Urothelium cell line (cell line): ENCODE data around the gene ZNF267.
A peak's percentile ranks its signal among the peaks of the same experiment; 100 is the strongest.
"Not testable (repeated sequence)": the region's sequence is repeated elsewhere in the genome, so short reads cannot be mapped to it uniquely, and the experiment has no call there.

Source experiments
- DNase-seq: peaks from one replicate; pipeline ENCODE4 v3.0.0; 2011; ENCODE audit warnings: low spot score, mixed read lengths
- FAIRE-seq: peaks from 2 replicates; lab custom pipeline; 2011; peaks lifted over from hg19 to GRCh38; lab: Jason Lieb, UNC

ZNF267 gene

GRCh38 chr16:31873556-31874365 is at the start of gene ZNF267:
Gene ZNF267, plus strand, starts transcription at chr16:31873807. Its CDS starts 160 bp downstream, at chr16:31873967.
- DNase-seq, result peak; percentile 87
- no peak for FAIRE-seq

GRCh38 chr16:31833047-31833446 is 40.6 kb upstream of the ZNF267 start:
- FAIRE-seq (no peak), DNase-seq (no peak)

GRCh38 chr16:31836396-31836795 is 37.2 kb upstream of the ZNF267 start:
- not testable (repeated sequence) for FAIRE-seq

GRCh38 chr16:31842864-31843263 is 30.7 kb upstream of the ZNF267 start:
- FAIRE-seq, result no peak
- DNase-seq, result no peak

More at GRCh38 chr16:31836396-31836795, 37.2 kb upstream of the ZNF267 start:
- DNase-seq, result not testable (repeated sequence)

GRCh38 chr16:31848572-31848971 is 25.0 kb upstream of the ZNF267 start:
- FAIRE-seq, DNase-seq: not testable (repeated sequence)

GRCh38 chr16:31853291-31853690 is 20.3 kb upstream of the ZNF267 start:
- DNase-seq (no peak), FAIRE-seq (no peak)

- DNase-seq (no peak), FAIRE-seq (no peak)
Measured at GRCh38 chr16:31860508-31860907, 13.1 kb upstream of the ZNF267 start.

GRCh38 chr16:31861455-31861854 is 12.2 kb upstream of the ZNF267 start:
- FAIRE-seq, result no peak
- no peak for DNase-seq

- no peak for DNase-seq
- no peak for FAIRE-seq
Measured at GRCh38 chr16:31862761-31863160, 10.8 kb upstream of the ZNF267 start.

- FAIRE-seq (no peak), DNase-seq (no peak)
Measured at GRCh38 chr16:31868164-31868563, 5.4 kb upstream of the ZNF267 start.

- FAIRE-seq, result no peak
- DNase-seq, result peak; percentile 50
Measured at GRCh38 chr16:31868691-31869167, 4.9 kb upstream of the ZNF267 start.

GRCh38 chr16:31869511-31870201 is 4.0 kb upstream of the ZNF267 start:
- FAIRE-seq, result no peak
- peak; percentile 17 for DNase-seq

GRCh38 chr16:31870809-31871208 is 2.8 kb upstream of the ZNF267 start:
- no peak for FAIRE-seq
- DNase-seq, result no peak

GRCh38 chr16:31871510-31871909 is 2.1 kb upstream of the ZNF267 start:
- DNase-seq (no peak), FAIRE-seq (no peak)

- FAIRE-seq (no peak), DNase-seq (no peak)
Measured at GRCh38 chr16:31872201-31872600, 1.4 kb upstream of the ZNF267 start.

- DNase-seq (no peak), FAIRE-seq (no peak)
Measured at GRCh38 chr16:31874366-31875111, 932 bp downstream of the ZNF267 start.

GRCh38 chr16:31875112-31875803 is 1.7 kb downstream of the ZNF267 start:
- FAIRE-seq, result no peak
- DNase-seq, result no peak

- no peak for FAIRE-seq
Measured at GRCh38 chr16:31875928-31876547, 2.4 kb downstream of the ZNF267 start.

GRCh38 chr16:31876951-31877828 is 3.6 kb downstream of the ZNF267 start:
- FAIRE-seq (no peak), DNase-seq (peak; percentile 38)

More at GRCh38 chr16:31875928-31876547, 2.4 kb downstream of the ZNF267 start:
- no peak for DNase-seq
